MM.1S (cell line): ENCODE data around the gene RHOU.
A peak's percentile ranks its signal among the peaks of the same experiment; 100 is the strongest.

Experiments used
- DNase-seq: peaks from one replicate; pipeline ENCODE4 v3.0.0-alpha.2; 2015
- H2AFZ ChIP-seq: fragments of 300-600 bp; sonication (generic); 2 replicates; pipeline ENCODE4 v1.6.0; 2016; ENCODE audit warnings: antibody characterized with exemption, low read length
- H3F3A ChIP-seq: fragments of 300-600 bp; sonication (generic); 2 replicates; pipeline ENCODE4 v1.6.1; 2016; ENCODE audit warnings: mild to moderate bottlenecking, antibody characterized with exemption, low read length, moderate library complexity, mixed read lengths; ENCODE audit not compliant: insufficient read depth
- H3K27ac ChIP-seq: fragments of 300-600 bp; sonication (generic); 2 replicates; pipeline ENCODE4 v1.5.1; 2016; ENCODE audit warnings: mild to moderate bottlenecking, low read length
- H3K27me3 ChIP-seq: fragments of 300-600 bp; sonication (generic); replicated peaks from 2 replicates; pipeline ENCODE4 v1.6.0; 2016; ENCODE audit warnings: low read length; ENCODE audit not compliant: insufficient read depth
- H3K36me3 ChIP-seq: fragments of 300-600 bp; sonication (generic); replicated peaks from 2 replicates; pipeline ENCODE4 v1.6.1; 2016; ENCODE audit warnings: mild to moderate bottlenecking, low read length, mixed read lengths; ENCODE audit not compliant: insufficient read depth
- H3K4me1 ChIP-seq: fragments of 300-600 bp; sonication (generic); 2 replicates; pipeline ENCODE4 v1.6.1; 2016; ENCODE audit warnings: low read length, mixed read lengths
- H3K4me2 ChIP-seq: fragments of 300-600 bp; sonication (generic); 2 replicates; pipeline ENCODE4 v1.6.0; 2016; ENCODE audit warnings: low read depth, low read length
- H3K4me3 ChIP-seq: fragments of 300-600 bp; sonication (generic); 2 replicates; pipeline ENCODE4 v1.5.1; 2016; ENCODE audit warnings: low read length, mixed read lengths
- H3K79me2 ChIP-seq: fragments of 300-600 bp; sonication (generic); 2 replicates; pipeline ENCODE4 v1.6.1; 2016; ENCODE audit warnings: mixed run types, low read length, mixed read lengths
- H3K9ac ChIP-seq: fragments of 300-600 bp; sonication (generic); 2 replicates; pipeline ENCODE4 v1.6.1; 2016; ENCODE audit warnings: low read length, mixed read lengths
- H3K9me2 ChIP-seq: fragments of 300-600 bp; sonication (generic); replicated peaks from 2 replicates; pipeline ENCODE4 v1.6.1; 2016; ENCODE audit warnings: mild to moderate bottlenecking, low read length, mixed read lengths; ENCODE audit not compliant: insufficient read depth
- H3K9me3 ChIP-seq: fragments of 300-600 bp; sonication (generic); replicated peaks from 2 replicates; pipeline ENCODE4 v1.6.1; 2016; ENCODE audit warnings: mild to moderate bottlenecking, low read length, mixed read lengths; ENCODE audit not compliant: insufficient read depth
- H4K20me1 ChIP-seq: fragments of 300-600 bp; sonication (generic); 2 replicates; pipeline ENCODE4 v1.6.1; 2016; ENCODE audit warnings: mild to moderate bottlenecking, low read length, moderate library complexity, mixed read lengths; ENCODE audit not compliant: insufficient read depth
- EZH2 ChIP-seq: fragments of 300-600 bp; sonication (generic); optimal IDR thresholded peaks from 2 replicates; pipeline ENCODE3; 2017; ENCODE audit warnings: low read depth, mild to moderate bottlenecking, antibody characterized with exemption, low read length, mixed read lengths
- EZH2phosphoT487 ChIP-seq: fragments of 300-600 bp; sonication (generic); IDR thresholded peaks from 2 replicates; pipeline ENCODE4 v1.6.1; 2018; ENCODE audit warnings: antibody characterized with exemption, low read length
- TF ChIP-seq, protein P1 (sequence below): fragments of 300-600 bp; sonication (generic); IDR thresholded peaks from 2 replicates; pipeline ENCODE4 v1.5.1; 2016; ENCODE audit warnings: antibody characterized with exemption, low read length, mixed read lengths

Gene RHOU

DNA sequence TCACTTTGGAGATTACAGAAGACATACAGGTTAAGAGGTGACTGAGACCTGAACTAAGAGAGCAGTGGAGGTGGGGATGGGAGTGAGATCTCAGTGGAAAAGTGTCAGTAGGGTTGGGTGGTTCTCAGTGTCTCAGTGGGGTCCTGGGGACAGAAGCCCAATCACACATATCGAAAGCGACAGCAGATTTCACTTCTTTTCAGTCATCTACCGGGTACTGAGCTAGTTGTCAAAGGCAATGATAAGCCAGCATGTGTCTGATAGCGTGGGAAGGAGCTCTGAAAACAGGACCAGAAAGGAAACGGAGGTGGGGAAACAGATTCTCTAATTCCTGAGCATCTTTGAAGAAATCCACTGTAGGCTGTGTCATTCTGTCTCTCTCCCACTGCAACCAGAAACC is 59.5 kb downstream of the RHOU start:
- H3K4me3 ChIP-seq: no peak overlapping the region
- peak overlapping the region; percentile 14; the same call in 1 of the 2 replicates for H3K4me2 ChIP-seq

DNA sequence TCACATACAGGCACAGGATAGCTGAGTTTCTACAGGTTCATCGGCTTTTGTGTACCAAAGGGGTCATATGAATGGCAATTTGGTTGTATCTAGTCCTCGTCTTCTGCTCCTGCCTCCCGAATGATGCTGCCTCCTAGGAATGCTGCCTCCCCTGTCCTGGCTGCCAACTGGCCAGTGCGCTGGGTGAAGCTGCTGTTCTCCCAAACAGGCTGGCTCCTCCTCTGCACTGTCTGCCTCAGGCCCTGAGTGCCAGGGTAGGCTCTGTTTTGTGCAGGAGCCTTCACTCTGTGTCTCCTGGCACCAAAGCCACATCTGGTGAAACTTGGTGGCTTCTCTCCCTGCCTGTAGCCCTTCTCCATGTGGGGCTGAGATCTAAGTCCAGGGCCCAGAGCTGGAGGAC is 60.3 kb downstream of the RHOU start:
- no peaks in the 10 kb centered on the region for H3K9me2 ChIP-seq
- no peaks in the 10 kb centered on the region for H3K9me3 ChIP-seq
- H3K4me3 ChIP-seq: no peak overlapping the region
- H3K4me1 ChIP-seq: peaks cover 14% of the 10 kb centered on the region
- no peaks in the 10 kb centered on the region for H3K36me3 ChIP-seq
- H2AFZ ChIP-seq: no peak overlapping the region
- no peaks in the 10 kb centered on the region for H4K20me1 ChIP-seq
- peaks cover 9% of the 10 kb centered on the region; the same call in 1 of the 2 replicates for H3F3A ChIP-seq
- no peak for DNase-seq
- no peaks in the 10 kb centered on the region for H3K27me3 ChIP-seq
- H3K27ac ChIP-seq: no peak overlapping the region
- TF ChIP-seq, protein P1, sequence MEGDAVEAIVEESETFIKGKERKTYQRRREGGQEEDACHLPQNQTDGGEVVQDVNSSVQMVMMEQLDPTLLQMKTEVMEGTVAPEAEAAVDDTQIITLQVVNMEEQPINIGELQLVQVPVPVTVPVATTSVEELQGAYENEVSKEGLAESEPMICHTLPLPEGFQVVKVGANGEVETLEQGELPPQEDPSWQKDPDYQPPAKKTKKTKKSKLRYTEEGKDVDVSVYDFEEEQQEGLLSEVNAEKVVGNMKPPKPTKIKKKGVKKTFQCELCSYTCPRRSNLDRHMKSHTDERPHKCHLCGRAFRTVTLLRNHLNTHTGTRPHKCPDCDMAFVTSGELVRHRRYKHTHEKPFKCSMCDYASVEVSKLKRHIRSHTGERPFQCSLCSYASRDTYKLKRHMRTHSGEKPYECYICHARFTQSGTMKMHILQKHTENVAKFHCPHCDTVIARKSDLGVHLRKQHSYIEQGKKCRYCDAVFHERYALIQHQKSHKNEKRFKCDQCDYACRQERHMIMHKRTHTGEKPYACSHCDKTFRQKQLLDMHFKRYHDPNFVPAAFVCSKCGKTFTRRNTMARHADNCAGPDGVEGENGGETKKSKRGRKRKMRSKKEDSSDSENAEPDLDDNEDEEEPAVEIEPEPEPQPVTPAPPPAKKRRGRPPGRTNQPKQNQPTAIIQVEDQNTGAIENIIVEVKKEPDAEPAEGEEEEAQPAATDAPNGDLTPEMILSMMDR: no peak
- TF ChIP-seq EZH2: no peak
- no peak for TF ChIP-seq EZH2phosphoT487
- H3K9ac ChIP-seq: no peak overlapping the region
- no peak overlapping the region for H3K4me2 ChIP-seq
- no peaks in the 10 kb centered on the region for H3K79me2 ChIP-seq

More for the DNA sequence above, 59.5 kb downstream of the RHOU start:
- DNase-seq: no peak
- H3K9ac ChIP-seq: no peak overlapping the region
- no peak overlapping the region for H2AFZ ChIP-seq
- H3K9me3 ChIP-seq: no peaks in the 10 kb centered on the region
- TF ChIP-seq EZH2phosphoT487: no peak
- TF ChIP-seq, protein P1: no peak
- no peak for TF ChIP-seq EZH2
- no peaks in the 10 kb centered on the region for H3K36me3 ChIP-seq
- H3K9me2 ChIP-seq: no peaks in the 10 kb centered on the region
- peaks cover 14% of the 10 kb centered on the region for H3K4me1 ChIP-seq
- H3K27me3 ChIP-seq: no peaks in the 10 kb centered on the region
- H3K27ac ChIP-seq: no peak overlapping the region
- H4K20me1 ChIP-seq: no peaks in the 10 kb centered on the region
- peaks cover 9% of the 10 kb centered on the region; the same call in 1 of the 2 replicates for H3F3A ChIP-seq
- H3K79me2 ChIP-seq: no peaks in the 10 kb centered on the region
